Keratinocyte (primary cell): ENCODE results near the gene ELOB. TPM values are rescaled to one million over a fixed set of nuclear protein-coding genes. Genes with fewer than 3 reads are reported as not detected.

Experiments
- DNase-seq: peaks from one replicate; pipeline ENCODE4 v3.0.0-alpha.2; 2011; ENCODE audit warnings: low read depth, missing footprints, low spot score
- FAIRE-seq: peaks from 2 replicates; lab custom pipeline; 2011; peaks lifted over from hg19 to GRCh38; lab: Jason Lieb, UNC
- H2AFZ ChIP-seq: 2 replicates; pipeline ENCODE4 v1.6.0; 2012; ENCODE audit warnings: low read length, control low read depth, inconsistent platforms; ENCODE audit not compliant: control insufficient read depth
- H3K27ac ChIP-seq: 2 replicates; pipeline ENCODE4 v1.5.1; 2011; ENCODE audit warnings: low read length; ENCODE audit not compliant: control insufficient read depth, insufficient read depth
- H3K27me3 ChIP-seq: 3 replicates; pipeline ENCODE4 v1.6.0; 2011; ENCODE audit warnings: low read length; ENCODE audit not compliant: control insufficient read depth, insufficient read depth; ENCODE audit errors: extremely low read depth
- H3K36me3 ChIP-seq, 2 experiments: 2 replicates in 1 of 2; 3 replicates in 1 of 2; pipeline ENCODE4 v1.5.1; 2011; ENCODE audit warnings: low read length in 2 of 2, mild to moderate bottlenecking in 1 of 2; ENCODE audit not compliant: control insufficient read depth in 2 of 2, insufficient read depth in 2 of 2; ENCODE audit errors: extremely low read depth in 1 of 2
- H3K4me1 ChIP-seq: 3 replicates; pipeline ENCODE4 v1.5.1; 2011; ENCODE audit warnings: low read length; ENCODE audit not compliant: control insufficient read depth, insufficient read depth; ENCODE audit errors: extremely low read depth
- H3K4me2 ChIP-seq: 3 replicates; pipeline ENCODE4 v1.6.0; 2011; ENCODE audit warnings: low read depth, low read length; ENCODE audit not compliant: control insufficient read depth, insufficient read depth; ENCODE audit errors: extremely low read depth
- H3K4me3 ChIP-seq, 3 experiments: fragments of 200-600 bp in 1 of 3; sonication (generic) in 1 of 3; 2 replicates in 2 of 3; 3 replicates in 1 of 3; pipeline ENCODE4 v1.5.1; 2011 to 2016; ENCODE audit warnings: low read length in 3 of 3, mild to moderate bottlenecking in 3 of 3, control low read depth in 2 of 3, inconsistent platforms in 1 of 3, low read depth in 1 of 3, mixed read lengths in 1 of 3, mixed run types in 1 of 3, moderate library complexity in 1 of 3; ENCODE audit not compliant: control insufficient read depth in 2 of 3, insufficient read depth in 2 of 3; ENCODE audit errors: extremely low read depth in 1 of 3
- H3K79me2 ChIP-seq: 2 replicates; pipeline ENCODE4 v1.6.0; 2012; ENCODE audit warnings: low read length; ENCODE audit not compliant: control insufficient read depth, insufficient read depth
- H3K9ac ChIP-seq: 3 replicates; pipeline ENCODE4 v1.6.0; 2011; ENCODE audit warnings: low read length; ENCODE audit not compliant: control insufficient read depth, insufficient read depth; ENCODE audit errors: extremely low read depth
- H3K9me1 ChIP-seq: 3 replicates; pipeline ENCODE4 v1.6.0; 2011; ENCODE audit warnings: low read length; ENCODE audit not compliant: control insufficient read depth, insufficient read depth; ENCODE audit errors: extremely low read depth
- H3K9me3 ChIP-seq: 2 replicates; pipeline ENCODE4 v1.5.1; 2012; ENCODE audit warnings: low read depth, low read length; ENCODE audit not compliant: control insufficient read depth
- H4K20me1 ChIP-seq: 3 replicates; pipeline ENCODE4 v1.6.0; 2011; ENCODE audit warnings: low read length; ENCODE audit not compliant: control insufficient read depth, insufficient read depth; ENCODE audit errors: extremely low read depth
- CTCF ChIP-seq, 3 experiments: IDR thresholded peaks in 1 of 3; conservative IDR thresholded peaks in 1 of 3; optimal IDR thresholded peaks in 1 of 3; 2 replicates in 2 of 3; 3 replicates in 1 of 3; pipeline versions ENCODE3 to v1.5.1; 2011; ENCODE audit warnings: low read length in 3 of 3, mild to moderate bottlenecking in 3 of 3, moderate library complexity in 2 of 3, control low read depth in 1 of 3, inconsistent platforms in 1 of 3; ENCODE audit not compliant: insufficient read depth in 2 of 3; ENCODE audit errors: extremely low read depth in 1 of 3
- EZH2 ChIP-seq: IDR thresholded peaks from one replicate; pipeline ENCODE4 v1.6.1; 2012; ENCODE audit warnings: inconsistent platforms, mild to moderate bottlenecking, low read length, moderate library complexity
- dilution Hi-C: fragments of 300-500 bp; cut with MboI; formaldehyde crosslinking; loops from one replicate; pipeline ENCODE4 v1.7.0; 2020; ENCODE audit warnings: low sequenced_read_pairs; ENCODE audit not compliant: extremely low pct_ligation_motif_present
- polyA plus RNA-seq, 5 experiments: library from polyadenylated mRNA; depleted of rRNA in 3 of 5; stranded (reverse) in 3 of 5; stranded (forward) in 1 of 5; unstranded in 1 of 5; fragments of >200 nt; gene quantifications; 1 replicate in 1 of 5; 2 replicates in 3 of 5; 3 replicates in 1 of 5; pipeline versions ENCODE4 v1.2.1 to v1.2.3, GENCODE V29; 2011 to 2012; ENCODE audit warnings: missing spikeins in 2 of 5, low read depth in 1 of 5, low replicate concordance in 1 of 5

The ELOB gene
- polyA plus RNA-seq, 1 donor (not counting 4 experiments of a cell fraction or from before 2014, with no cell fraction given) = 235 TPM

- no peak for FAIRE-seq
- Histone ChIP-seq H3K36me3 (peaks cover 0 to 2% of the 10 kb centered on the region in 2 experiments), H3K9me1 (peaks cover 2% of the 10 kb centered on the region), H3K27me3 (no peaks in the 10 kb centered on the region), H3K79me2 (peaks cover 26% of the 10 kb centered on the region), H2AFZ (no peak overlapping the region), H3K4me1 (peaks cover 17% of the 10 kb centered on the region), H3K9me3 (no peaks in the 10 kb centered on the region), H3K4me2 (no peak overlapping the region), H3K27ac (no peak overlapping the region), H3K4me3 (no peak overlapping the region), H3K9ac (no peak overlapping the region), H4K20me1 (peaks cover 17% of the 10 kb centered on the region)
- TF ChIP-seq EZH2 = no peak
- no peak for TF ChIP-seq CTCF (optimal IDR thresholded peaks at IDR 0.05 in 1 of 3, IDR thresholded peaks at IDR 0.05 in 1 of 3, conservative IDR thresholded peaks at IDR 0.05 in 1 of 3; ENCODE audit: extremely low read depth in 1 of 3, insufficient read depth in 2 of 3, low read length in 3 of 3)
- dilution Hi-C loops = no loop called here
- DNase-seq = no peak
These were observed 27.1 kb downstream of the ELOB start for GRCh38 chr16:2749936-2750335.

DNA sequence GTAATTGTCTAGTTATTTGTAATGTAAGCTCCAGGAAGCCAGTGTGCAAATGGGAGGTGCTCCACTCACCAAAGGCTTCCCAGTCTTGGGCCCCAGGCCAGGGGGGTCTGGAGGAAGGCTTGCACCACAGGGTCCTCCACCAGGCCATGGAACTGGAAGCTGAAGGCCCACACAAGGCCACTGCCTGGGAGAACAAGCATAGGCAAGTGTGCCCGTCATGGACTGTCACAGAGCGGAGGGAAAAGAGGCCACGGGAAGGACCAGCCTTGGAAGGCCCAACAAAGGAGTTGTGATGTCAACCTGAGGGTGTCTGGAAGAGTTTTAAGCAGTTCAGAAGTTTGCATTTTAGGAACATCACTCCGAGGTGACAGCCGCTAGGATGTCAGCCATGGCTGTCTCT lies 27.6 kb downstream of the ELOB start:
- dilution Hi-C loops = no loop called here
- FAIRE-seq (no peak), DNase-seq (no peak)
- peaks cover 0 to 2% of the 10 kb centered on the region in 2 experiments for H3K36me3 ChIP-seq
- no peaks in the 10 kb centered on the region for H3K27me3 ChIP-seq
- TF ChIP-seq EZH2 = no peak
- TF ChIP-seq CTCF (optimal IDR thresholded peaks at IDR 0.05 in 1 of 3, IDR thresholded peaks at IDR 0.05 in 1 of 3, conservative IDR thresholded peaks at IDR 0.05 in 1 of 3; ENCODE audit: extremely low read depth in 1 of 3, insufficient read depth in 2 of 3, low read length in 3 of 3) = no peak
- peaks cover 21% of the 10 kb centered on the region for H3K79me2 ChIP-seq
- no peak overlapping the region for H3K9ac ChIP-seq
- no peak overlapping the region for H2AFZ ChIP-seq
- no peaks in the 10 kb centered on the region for H3K9me1 ChIP-seq
- no peak overlapping the region for H3K27ac ChIP-seq
- peaks cover 12% of the 10 kb centered on the region for H3K4me1 ChIP-seq
- no peaks in the 10 kb centered on the region for H3K9me3 ChIP-seq
- H3K4me2 ChIP-seq = no peak overlapping the region
- H3K4me3 ChIP-seq = no peak overlapping the region
- H4K20me1 ChIP-seq = peaks cover 13% of the 10 kb centered on the region
